C4-2B (cell line): Measurements from ENCODE around the gene RAMP1.

Source experiments
- ZFX ChIP-seq: fragments of 450-650 bp; IDR thresholded peaks from 2 replicates; pipeline ENCODE4 v1.6.1; 2017
- TF ChIP-seq, protein P1 (sequence below): fragments of 450-650 bp; conservative IDR thresholded peaks from 2 replicates; pipeline ENCODE4 v1.5.1; 2017; ENCODE audit warnings: mild to moderate bottlenecking

DNA sequence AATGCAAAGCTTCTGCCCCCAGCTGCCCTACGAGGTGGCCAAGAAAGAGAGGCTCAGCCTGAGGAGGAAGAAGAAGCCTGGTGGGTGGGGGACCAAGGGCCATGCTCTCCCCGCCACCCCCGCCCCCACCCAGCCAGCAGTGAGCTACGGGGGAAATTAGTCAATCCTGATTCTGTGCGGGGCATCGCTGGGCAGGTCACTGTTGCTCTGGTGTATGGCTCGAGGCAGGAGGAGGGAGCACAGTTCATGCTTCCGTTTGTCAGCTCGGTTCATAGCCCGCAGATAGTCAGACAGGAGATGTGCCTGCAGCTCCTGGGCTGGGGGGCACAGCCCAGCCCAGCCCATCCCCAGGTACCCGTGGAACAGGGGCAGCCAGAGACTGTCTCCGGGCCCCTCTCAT lies 17.1 kb downstream of the RAMP1 start:
- TF ChIP-seq, protein P1, sequence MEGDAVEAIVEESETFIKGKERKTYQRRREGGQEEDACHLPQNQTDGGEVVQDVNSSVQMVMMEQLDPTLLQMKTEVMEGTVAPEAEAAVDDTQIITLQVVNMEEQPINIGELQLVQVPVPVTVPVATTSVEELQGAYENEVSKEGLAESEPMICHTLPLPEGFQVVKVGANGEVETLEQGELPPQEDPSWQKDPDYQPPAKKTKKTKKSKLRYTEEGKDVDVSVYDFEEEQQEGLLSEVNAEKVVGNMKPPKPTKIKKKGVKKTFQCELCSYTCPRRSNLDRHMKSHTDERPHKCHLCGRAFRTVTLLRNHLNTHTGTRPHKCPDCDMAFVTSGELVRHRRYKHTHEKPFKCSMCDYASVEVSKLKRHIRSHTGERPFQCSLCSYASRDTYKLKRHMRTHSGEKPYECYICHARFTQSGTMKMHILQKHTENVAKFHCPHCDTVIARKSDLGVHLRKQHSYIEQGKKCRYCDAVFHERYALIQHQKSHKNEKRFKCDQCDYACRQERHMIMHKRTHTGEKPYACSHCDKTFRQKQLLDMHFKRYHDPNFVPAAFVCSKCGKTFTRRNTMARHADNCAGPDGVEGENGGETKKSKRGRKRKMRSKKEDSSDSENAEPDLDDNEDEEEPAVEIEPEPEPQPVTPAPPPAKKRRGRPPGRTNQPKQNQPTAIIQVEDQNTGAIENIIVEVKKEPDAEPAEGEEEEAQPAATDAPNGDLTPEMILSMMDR: no peak
- no peak for TF ChIP-seq ZFX
